Measurements from ENCODE around the gene ATG2A. TPM values are rescaled to one million over a fixed set of nuclear protein-coding genes. Genes with fewer than 3 reads are reported as not detected.

Gene ATG2A
- total and polyA plus RNA-seq, 9 of the 15 experiments (the other 6 are each of a cell fraction or from before 2014, with no cell fraction given): 0.25 to 45.9 (median 5.2) TPM

DNA sequence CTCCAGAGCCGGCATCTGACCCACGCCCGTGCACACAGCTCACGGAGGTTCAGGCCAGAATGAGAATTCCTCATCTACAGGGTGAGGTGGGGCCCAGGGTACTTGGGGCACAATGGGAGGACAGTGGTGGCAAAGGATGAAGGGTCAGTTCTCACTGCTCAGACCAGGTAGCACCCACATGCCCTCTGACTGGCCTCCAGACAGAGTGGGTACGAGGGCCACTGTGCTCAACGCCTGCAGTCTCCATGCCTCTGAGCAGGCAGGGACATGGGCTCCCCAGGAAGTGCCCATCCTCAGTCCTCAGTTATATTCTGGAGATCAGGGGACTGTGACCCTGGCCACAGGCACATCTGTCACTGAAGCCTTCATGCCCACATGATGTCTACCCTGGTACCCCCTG lies 59.5 kb downstream of the ATG2A start:
- H2AFZ ChIP-seq (ENCODE audit: low read depth, low read length): no peak overlapping the region
- peak overlapping the region in 1 of 2 experiments; percentile 24; a peak in 1 of 4 replicates for H3K9ac ChIP-seq (ENCODE audit: insufficient read depth in 1 of 2, low read depth in 2 of 2, low read length in 2 of 2)
- ChIA-PET CTCF (ENCODE audit: low intra/inter-chr PET ratio) (no interaction called here), POLR2A (interaction anchor here (0.7 to 1.6 kb wide), 3 partner anchors 13 to 18 kb away, joined by 3 to 7 read pairs (median 4); no protein-coding TSS in a partner anchor)
- no TSS peak for BruUV-seq (replicated peaks)
- DNase-seq (ENCODE audit: extremely low read depth in 1 of 4, low spot score in 3 of 4): no peak
- no peak overlapping the region for H3K4me2 ChIP-seq (ENCODE audit: insufficient read depth, low read length)
- H3K9me1 ChIP-seq (ENCODE audit: control insufficient read depth, insufficient read depth, low read length): no peaks in the 10 kb centered on the region
- ATAC-seq: no peak
- TF ChIP-seq DNMT1 (IDR thresholded peaks at IDR 0.05) (no peak), ZNF23 (CRISPR knock-in tag; IDR thresholded peaks at IDR 0.05) (no peak)
- H3K4me1 ChIP-seq (replicated peaks in 1 of 2; ENCODE audit: control insufficient read depth in 2 of 2, insufficient read depth in 2 of 2, low read length in 2 of 2): peaks cover 22 to 59% of the 10 kb centered on the region in 2 experiments
- H3K79me2 ChIP-seq (ENCODE audit: control insufficient read depth, insufficient read depth, low read length): peaks cover 17% of the 10 kb centered on the region
- peaks cover 62% of the 10 kb centered on the region; the same call in 2 of the 3 replicates for H3K36me3 ChIP-seq (ENCODE audit: control insufficient read depth, insufficient read depth, low read length)
- intact Hi-C loops (cut with micrococcal nuclease) (no loop called here), in situ Hi-C loops (cut with MboI) (no loop called here)
- no peaks in the 10 kb centered on the region for H4K20me1 ChIP-seq (replicated peaks; ENCODE audit: control insufficient read depth, insufficient read depth, low read length)
- H3K27ac ChIP-seq (ENCODE audit: extremely low read depth, low read depth, low read length): no peak overlapping the region
- H3K9me3 ChIP-seq (replicated peaks; ENCODE audit: control insufficient read depth, insufficient read depth, low read depth, low read length): no peaks in the 10 kb centered on the region
- H3K27me3 ChIP-seq (ENCODE audit: control insufficient read depth in 2 of 2, insufficient read depth in 2 of 2, low read length in 2 of 2): no peaks in the 10 kb centered on the region
- H3K4me3 ChIP-seq: no peak overlapping the region
- no peak for FAIRE-seq
- WGBS (ENCODE audit: insufficient coverage, low coverage, missing lambda C conversion rate): 96% methylated on average over 6 of the region's 6 CpGs

DNA sequence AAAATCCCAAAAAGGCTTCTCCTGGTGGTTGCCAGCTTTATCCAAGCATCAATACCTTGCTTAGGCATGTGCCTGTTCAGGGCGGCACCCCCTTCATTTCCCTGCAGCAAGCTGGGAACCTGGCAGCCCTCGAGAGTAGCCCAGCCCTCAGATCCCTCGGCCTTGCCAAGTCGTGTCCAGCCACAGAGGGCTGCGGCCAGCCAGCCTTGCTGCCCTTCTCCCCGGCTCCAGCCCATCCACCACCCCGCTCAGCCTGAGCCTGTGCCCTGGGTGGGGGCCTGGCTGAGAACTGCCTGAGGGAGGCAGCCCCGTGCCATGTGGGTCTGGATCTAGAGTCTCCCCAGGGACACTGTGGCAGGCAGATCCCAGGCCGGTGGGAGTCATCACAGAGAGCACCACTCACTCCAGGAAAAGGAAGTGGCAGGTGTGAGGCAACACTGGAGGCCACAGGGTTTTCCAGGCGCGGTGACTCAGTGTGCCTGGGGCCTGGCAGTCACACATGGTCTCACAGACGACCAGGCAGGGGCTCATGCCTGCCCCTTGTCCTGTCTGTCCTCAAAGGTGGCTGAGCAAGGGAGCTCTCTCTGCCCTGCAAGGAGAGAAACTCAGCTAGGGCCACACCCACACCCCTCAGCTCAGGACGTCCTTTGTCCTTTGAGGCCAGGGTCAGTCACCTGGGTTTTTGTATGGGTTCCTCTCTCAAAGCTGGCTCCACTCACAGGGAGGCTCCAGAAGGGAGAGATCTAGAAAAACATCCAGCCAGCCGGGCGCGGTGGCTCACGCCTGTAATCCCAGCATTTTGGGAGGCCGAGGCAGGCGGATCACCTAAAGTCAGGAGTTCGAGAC lies 60.4 kb downstream of the ATG2A start:
- FAIRE-seq: no peak
- POLR2A ChIA-PET: interaction anchor here (0.6 to 1.6 kb wide), 5 partner anchors 14 to 68 kb away, joined by 3 to 7 read pairs (median 3); no protein-coding TSS in a partner anchor
- no TSS peak for BruUV-seq (replicated peaks)
- Histone ChIP-seq H4K20me1 (replicated peaks; ENCODE audit: control insufficient read depth, insufficient read depth, low read length) (no peaks in the 10 kb centered on the region), H3K4me1 (replicated peaks in 1 of 2; ENCODE audit: control insufficient read depth in 2 of 2, insufficient read depth in 2 of 2, low read length in 2 of 2) (peaks cover 29 to 68% of the 10 kb centered on the region in 2 experiments), H3K79me2 (ENCODE audit: control insufficient read depth, insufficient read depth, low read length) (peaks cover 9% of the 10 kb centered on the region), H2AFZ (ENCODE audit: low read depth, low read length) (no peak overlapping the region), H3K36me3 (ENCODE audit: control insufficient read depth, insufficient read depth, low read length) (peaks cover 64% of the 10 kb centered on the region; the same call in 2 of the 3 replicates), H3K9me1 (ENCODE audit: control insufficient read depth, insufficient read depth, low read length) (no peaks in the 10 kb centered on the region), H3K27ac (ENCODE audit: extremely low read depth, low read depth, low read length) (no peak overlapping the region; the same call in 2 of the 3 replicates), H3K9ac (ENCODE audit: insufficient read depth in 1 of 2, low read depth in 2 of 2, low read length in 2 of 2) (peak overlapping the region in 1 of 2 experiments; percentile 76; a peak in 3 of 4 replicates), H3K4me3 (no peak overlapping the region), H3K27me3 (ENCODE audit: control insufficient read depth in 2 of 2, insufficient read depth in 2 of 2, low read length in 2 of 2) (no peaks in the 10 kb centered on the region), H3K4me2 (ENCODE audit: insufficient read depth, low read length) (no peak overlapping the region), H3K9me3 (replicated peaks; ENCODE audit: control insufficient read depth, insufficient read depth, low read depth, low read length) (no peaks in the 10 kb centered on the region)
- CTCF ChIA-PET (ENCODE audit: low intra/inter-chr PET ratio): no interaction called here
- in situ Hi-C loops (cut with MboI): no loop called here
- WGBS (ENCODE audit: insufficient coverage, low coverage, missing lambda C conversion rate): 78% methylated on average over 14 of the region's 20 CpGs
- ATAC-seq: no peak
- no peak for DNase-seq (ENCODE audit: extremely low read depth in 1 of 4, low spot score in 3 of 4)
- intact Hi-C loops (cut with micrococcal nuclease): no loop called here
- TF ChIP-seq, protein P1, sequence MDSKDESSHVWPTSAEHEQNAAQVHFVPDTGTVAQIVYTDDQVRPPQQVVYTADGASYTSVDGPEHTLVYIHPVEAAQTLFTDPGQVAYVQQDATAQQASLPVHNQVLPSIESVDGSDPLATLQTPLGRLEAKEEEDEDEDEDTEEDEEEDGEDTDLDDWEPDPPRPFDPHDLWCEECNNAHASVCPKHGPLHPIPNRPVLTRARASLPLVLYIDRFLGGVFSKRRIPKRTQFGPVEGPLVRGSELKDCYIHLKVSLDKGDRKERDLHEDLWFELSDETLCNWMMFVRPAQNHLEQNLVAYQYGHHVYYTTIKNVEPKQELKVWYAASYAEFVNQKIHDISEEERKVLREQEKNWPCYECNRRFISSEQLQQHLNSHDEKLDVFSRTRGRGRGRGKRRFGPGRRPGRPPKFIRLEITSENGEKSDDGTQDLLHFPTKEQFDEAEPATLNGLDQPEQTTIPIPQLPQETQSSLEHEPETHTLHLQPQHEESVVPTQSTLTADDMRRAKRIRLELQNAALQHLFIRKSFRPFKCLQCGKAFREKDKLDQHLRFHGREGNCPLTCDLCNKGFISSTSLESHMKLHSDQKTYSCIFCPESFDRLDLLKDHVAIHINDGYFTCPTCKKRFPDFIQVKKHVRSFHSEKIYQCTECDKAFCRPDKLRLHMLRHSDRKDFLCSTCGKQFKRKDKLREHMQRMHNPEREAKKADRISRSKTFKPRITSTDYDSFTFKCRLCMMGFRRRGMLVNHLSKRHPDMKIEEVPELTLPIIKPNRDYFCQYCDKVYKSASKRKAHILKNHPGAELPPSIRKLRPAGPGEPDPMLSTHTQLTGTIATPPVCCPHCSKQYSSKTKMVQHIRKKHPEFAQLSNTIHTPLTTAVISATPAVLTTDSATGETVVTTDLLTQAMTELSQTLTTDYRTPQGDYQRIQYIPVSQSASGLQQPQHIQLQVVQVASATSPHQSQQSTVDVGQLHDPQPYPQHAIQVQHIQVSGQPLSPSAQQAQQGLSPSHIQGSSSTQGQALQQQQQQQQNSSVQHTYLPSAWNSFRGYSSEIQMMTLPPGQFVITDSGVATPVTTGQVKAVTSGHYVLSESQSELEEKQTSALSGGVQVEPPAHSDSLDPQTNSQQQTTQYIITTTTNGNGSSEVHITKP (IDR thresholded peaks at IDR 0.05; ENCODE audit: partially characterized antibody): no peak
- TF ChIP-seq, protein P2, sequence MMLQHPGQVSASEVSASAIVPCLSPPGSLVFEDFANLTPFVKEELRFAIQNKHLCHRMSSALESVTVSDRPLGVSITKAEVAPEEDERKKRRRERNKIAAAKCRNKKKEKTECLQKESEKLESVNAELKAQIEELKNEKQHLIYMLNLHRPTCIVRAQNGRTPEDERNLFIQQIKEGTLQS (IDR thresholded peaks at IDR 0.05): peak; percentile 68
- TF ChIP-seq, protein P2 (CRISPR knock-in tag; conservative IDR thresholded peaks at IDR 0.05): no peak
- TF ChIP-seq, protein P3, sequence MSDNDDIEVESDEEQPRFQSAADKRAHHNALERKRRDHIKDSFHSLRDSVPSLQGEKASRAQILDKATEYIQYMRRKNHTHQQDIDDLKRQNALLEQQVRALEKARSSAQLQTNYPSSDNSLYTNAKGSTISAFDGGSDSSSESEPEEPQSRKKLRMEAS (CRISPR knock-in tag; IDR thresholded peaks at IDR 0.05): 0 out of 2 replicates have a peak, but pooled peaks have one; percentile 38
- 0 out of 2 replicates have a peak, but pooled peaks have one; percentile 30 for TF ChIP-seq POLR2G (IDR thresholded peaks at IDR 0.05; ENCODE audit: low read depth, low read length)

All from K562 (cell line).